GM23338 (cell line): Measurements from ENCODE around the gene SKP1. TPM values are rescaled to one million over a fixed set of nuclear protein-coding genes. Genes with fewer than 3 reads are reported as not detected.

ENCODE experiments used
- ATAC-seq: fragments of 200-7000 bp; cut with Tn5 transposase; 3 replicates; pipeline ENCODE4 v1.9.1; 2020
- DNase-seq: peaks from one replicate; pipeline ENCODE4 v3.0.0-alpha.2; 2015; ENCODE audit warnings: low spot score
- H2AFZ ChIP-seq: fragments of 200-600 bp; sonication (generic); 2 replicates; pipeline ENCODE4 v1.8.0; 2016; ENCODE audit warnings: antibody characterized with exemption, mild to moderate bottlenecking, moderate library complexity
- H3F3A ChIP-seq: fragments of 200-600 bp; sonication (generic); replicated peaks from 2 replicates; pipeline ENCODE4 v1.8.0; 2017; ENCODE audit warnings: antibody characterized with exemption, mixed run types, low read depth
- H3K27ac ChIP-seq: fragments of 200-600 bp; sonication (generic); 2 replicates; pipeline ENCODE4 v1.6.1; 2016; ENCODE audit warnings: low read depth
- H3K27me3 ChIP-seq: fragments of 200-600 bp; sonication (generic); 2 replicates; pipeline ENCODE4 v1.8.0; 2016; ENCODE audit warnings: mild to moderate bottlenecking, mixed run types, moderate library complexity; ENCODE audit not compliant: insufficient read depth
- H3K36me3 ChIP-seq: fragments of 200-600 bp; sonication (generic); 2 replicates; pipeline ENCODE4 v1.8.0; 2016; ENCODE audit warnings: mild to moderate bottlenecking; ENCODE audit not compliant: insufficient read depth
- H3K4me1 ChIP-seq: fragments of 200-600 bp; sonication (generic); 2 replicates; pipeline ENCODE4 v1.8.0; 2016; ENCODE audit warnings: mild to moderate bottlenecking, moderate library complexity; ENCODE audit not compliant: insufficient read depth
- H3K4me2 ChIP-seq: fragments of 200-600 bp; sonication (generic); 2 replicates; pipeline ENCODE4 v1.7.1; 2017; ENCODE audit warnings: mixed run types
- H3K4me3 ChIP-seq: fragments of 200-600 bp; sonication (generic); 2 replicates; pipeline ENCODE4 v1.6.1; 2016; ENCODE audit warnings: mixed run types
- H3K79me2 ChIP-seq: fragments of 200-600 bp; sonication (generic); replicated peaks from 2 replicates; pipeline ENCODE4 v1.8.0; 2017; ENCODE audit warnings: mild to moderate bottlenecking; ENCODE audit not compliant: insufficient read depth
- H3K9me2 ChIP-seq: fragments of 200-600 bp; sonication (generic); 2 replicates; pipeline ENCODE4 v1.8.0; 2017; ENCODE audit not compliant: insufficient read depth
- H4K20me1 ChIP-seq: fragments of 200-600 bp; sonication (generic); replicated peaks from 2 replicates; pipeline ENCODE4 v1.8.0; 2017; ENCODE audit warnings: mild to moderate bottlenecking; ENCODE audit not compliant: insufficient read depth
- H3K27ac Mint-ChIP-seq: 2 replicates; pipeline ENCODE4 v1.8.0; 2020; ENCODE audit warnings: inconsistent platforms, mild to moderate bottlenecking, moderate library complexity, mixed read lengths
- H3K27me3 Mint-ChIP-seq: 3 replicates; pipeline ENCODE4 v1.8.0; 2022; ENCODE audit warnings: low read depth, mild to moderate bottlenecking, moderate library complexity, mixed read lengths, inconsistent platforms; ENCODE audit not compliant: insufficient read depth, poor library complexity
- H3K36me3 Mint-ChIP-seq: 3 replicates; pipeline ENCODE4 v1.8.0; 2021; ENCODE audit warnings: low read depth, mild to moderate bottlenecking, inconsistent platforms, moderate library complexity, mixed read lengths
- H3K4me1 Mint-ChIP-seq: 3 replicates; pipeline ENCODE4 v1.8.0; 2020; ENCODE audit warnings: mild to moderate bottlenecking, inconsistent platforms, mixed read lengths
- H3K4me3 Mint-ChIP-seq: 3 replicates; pipeline ENCODE4 v1.8.0; 2021; ENCODE audit warnings: moderate library complexity, mild to moderate bottlenecking, inconsistent platforms, mixed read lengths
- H3K9me3 Mint-ChIP-seq: 3 replicates; pipeline ENCODE4 v1.8.0; 2020; ENCODE audit warnings: moderate library complexity, mild to moderate bottlenecking, inconsistent platforms, mixed read lengths
- CREB1 ChIP-seq: fragments of 250-450 bp; sonication (Bioruptor Pico); IDR thresholded peaks from 2 replicates; pipeline ENCODE4 v1.5.0; 2020; ENCODE audit warnings: low read depth, mild to moderate bottlenecking, moderate library complexity
- EZH2phosphoT487 ChIP-seq: fragments of 200-600 bp; sonication (generic); IDR thresholded peaks from one replicate; pipeline ENCODE4 v1.8.1; 2018; ENCODE audit warnings: antibody characterized with exemption; ENCODE audit not compliant: unreplicated experiment
- JUNB ChIP-seq: IDR thresholded peaks from one replicate; pipeline ENCODE4 v1.6.1; 2016; ENCODE audit warnings: antibody characterized with exemption; ENCODE audit not compliant: unreplicated experiment
- NANOG ChIP-seq: IDR thresholded peaks from 2 replicates; pipeline ENCODE4 v1.6.1; 2016; ENCODE audit warnings: antibody characterized with exemption, borderline replicate concordance
- STAT1 ChIP-seq: IDR thresholded peaks from one replicate; pipeline ENCODE4 v1.6.1; 2016; ENCODE audit warnings: antibody characterized with exemption; ENCODE audit not compliant: unreplicated experiment
- ZNF114 ChIP-seq: fragments of 250-450 bp; sonication (Bioruptor Pico); IDR thresholded peaks from 2 replicates; pipeline ENCODE4 v1.5.0; 2020; ENCODE audit warnings: mild to moderate bottlenecking, moderate library complexity
- ZNF331 ChIP-seq: fragments of 250-450 bp; sonication (Bioruptor Pico); IDR thresholded peaks from 2 replicates; pipeline ENCODE4 v1.5.0; 2020; ENCODE audit warnings: low read depth, mild to moderate bottlenecking, moderate library complexity
- polyA plus RNA-seq: library from polyadenylated mRNA; unstranded; fragments of >200 nt; fragmentation: Nextera tagmentation; extraction: Ambion mirVana; gene quantifications from 2 replicates; pipeline ENCODE4 v1.2.1, GENCODE V29; 2016
- total RNA-seq: library from RNA; depleted of rRNA; stranded (reverse); fragments of >200 nt; shearing (Covaris generic); gene quantifications from 2 replicates; pipeline ENCODE4 v1.2.3, GENCODE V29; 2014
- TF ChIP-seq, protein P1 (sequence below), 2 experiments: fragments of 200-600 bp in 1 of 2; sonication (generic) in 1 of 2; conservative IDR thresholded peaks; 2 replicates each; pipeline versions ENCODE4 v1.5.1 to v1.6.1; 2016 to 2017; ENCODE audit warnings: antibody characterized with exemption in 2 of 2, low read depth in 2 of 2, mild to moderate bottlenecking in 2 of 2, moderate library complexity in 1 of 2
- TF ChIP-seq, protein P2 (sequence below): IDR thresholded peaks from one replicate; pipeline ENCODE4 v1.6.1; 2018; ENCODE audit warnings: antibody characterized with exemption; ENCODE audit not compliant: unreplicated experiment
- TF ChIP-seq, protein P3 (sequence below): IDR thresholded peaks from 2 replicates; pipeline ENCODE4 v1.6.1; 2016; ENCODE audit warnings: antibody characterized with exemption

The SKP1 gene
- total and polyA plus RNA-seq, 2 experiments from 2014 or later, result 244 to 440 TPM

DNA sequence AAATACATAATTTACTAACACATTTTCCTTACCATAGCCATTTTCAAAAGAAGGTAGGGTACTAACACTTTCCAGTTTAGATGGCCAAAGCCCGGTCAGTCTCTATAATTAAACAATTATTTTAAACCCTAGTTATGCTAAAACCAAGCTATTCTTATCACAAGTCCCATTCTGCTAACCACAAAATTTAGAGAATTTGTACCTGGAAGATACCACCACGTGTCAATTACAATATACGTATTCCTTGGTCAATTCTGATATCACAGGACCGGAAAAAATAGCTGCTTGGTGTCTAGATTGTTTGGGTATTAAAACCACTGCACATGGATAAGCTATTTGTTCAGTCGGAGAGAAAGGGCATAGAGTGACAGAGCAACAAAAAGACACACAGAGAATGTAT lies 18.9 kb upstream of the SKP1 start:
- Histone ChIP-seq H3K4me1 (no peaks in the 10 kb centered on the region), H3F3A (0 out of 2 replicates have a peak, but pooled peaks cover 3% of the 10 kb centered on the region), H3K27ac (no peak overlapping the region), H3K4me3 (no peak overlapping the region), H3K27me3 (no peaks in the 10 kb centered on the region), H3K36me3 (peaks cover 44% of the 10 kb centered on the region), H2AFZ (no peak overlapping the region), H3K4me2 (no peak overlapping the region), H3K79me2 (peaks cover 11% of the 10 kb centered on the region), H3K9me2 (no peaks in the 10 kb centered on the region), H4K20me1 (peaks cover 7% of the 10 kb centered on the region; the same call in 1 of the 2 replicates)
- ATAC-seq (no peak), DNase-seq (no peak)
- no peak for TF ChIP-seq ZNF331 (CRISPR knock-in tag)
- no peak for TF ChIP-seq NANOG
- TF ChIP-seq STAT1, result no peak
- TF ChIP-seq, protein P1, sequence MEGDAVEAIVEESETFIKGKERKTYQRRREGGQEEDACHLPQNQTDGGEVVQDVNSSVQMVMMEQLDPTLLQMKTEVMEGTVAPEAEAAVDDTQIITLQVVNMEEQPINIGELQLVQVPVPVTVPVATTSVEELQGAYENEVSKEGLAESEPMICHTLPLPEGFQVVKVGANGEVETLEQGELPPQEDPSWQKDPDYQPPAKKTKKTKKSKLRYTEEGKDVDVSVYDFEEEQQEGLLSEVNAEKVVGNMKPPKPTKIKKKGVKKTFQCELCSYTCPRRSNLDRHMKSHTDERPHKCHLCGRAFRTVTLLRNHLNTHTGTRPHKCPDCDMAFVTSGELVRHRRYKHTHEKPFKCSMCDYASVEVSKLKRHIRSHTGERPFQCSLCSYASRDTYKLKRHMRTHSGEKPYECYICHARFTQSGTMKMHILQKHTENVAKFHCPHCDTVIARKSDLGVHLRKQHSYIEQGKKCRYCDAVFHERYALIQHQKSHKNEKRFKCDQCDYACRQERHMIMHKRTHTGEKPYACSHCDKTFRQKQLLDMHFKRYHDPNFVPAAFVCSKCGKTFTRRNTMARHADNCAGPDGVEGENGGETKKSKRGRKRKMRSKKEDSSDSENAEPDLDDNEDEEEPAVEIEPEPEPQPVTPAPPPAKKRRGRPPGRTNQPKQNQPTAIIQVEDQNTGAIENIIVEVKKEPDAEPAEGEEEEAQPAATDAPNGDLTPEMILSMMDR (conservative IDR thresholded peaks at IDR 0.05; ENCODE audit: low read depth in 2 of 2), result no peak
- TF ChIP-seq, protein P2, sequence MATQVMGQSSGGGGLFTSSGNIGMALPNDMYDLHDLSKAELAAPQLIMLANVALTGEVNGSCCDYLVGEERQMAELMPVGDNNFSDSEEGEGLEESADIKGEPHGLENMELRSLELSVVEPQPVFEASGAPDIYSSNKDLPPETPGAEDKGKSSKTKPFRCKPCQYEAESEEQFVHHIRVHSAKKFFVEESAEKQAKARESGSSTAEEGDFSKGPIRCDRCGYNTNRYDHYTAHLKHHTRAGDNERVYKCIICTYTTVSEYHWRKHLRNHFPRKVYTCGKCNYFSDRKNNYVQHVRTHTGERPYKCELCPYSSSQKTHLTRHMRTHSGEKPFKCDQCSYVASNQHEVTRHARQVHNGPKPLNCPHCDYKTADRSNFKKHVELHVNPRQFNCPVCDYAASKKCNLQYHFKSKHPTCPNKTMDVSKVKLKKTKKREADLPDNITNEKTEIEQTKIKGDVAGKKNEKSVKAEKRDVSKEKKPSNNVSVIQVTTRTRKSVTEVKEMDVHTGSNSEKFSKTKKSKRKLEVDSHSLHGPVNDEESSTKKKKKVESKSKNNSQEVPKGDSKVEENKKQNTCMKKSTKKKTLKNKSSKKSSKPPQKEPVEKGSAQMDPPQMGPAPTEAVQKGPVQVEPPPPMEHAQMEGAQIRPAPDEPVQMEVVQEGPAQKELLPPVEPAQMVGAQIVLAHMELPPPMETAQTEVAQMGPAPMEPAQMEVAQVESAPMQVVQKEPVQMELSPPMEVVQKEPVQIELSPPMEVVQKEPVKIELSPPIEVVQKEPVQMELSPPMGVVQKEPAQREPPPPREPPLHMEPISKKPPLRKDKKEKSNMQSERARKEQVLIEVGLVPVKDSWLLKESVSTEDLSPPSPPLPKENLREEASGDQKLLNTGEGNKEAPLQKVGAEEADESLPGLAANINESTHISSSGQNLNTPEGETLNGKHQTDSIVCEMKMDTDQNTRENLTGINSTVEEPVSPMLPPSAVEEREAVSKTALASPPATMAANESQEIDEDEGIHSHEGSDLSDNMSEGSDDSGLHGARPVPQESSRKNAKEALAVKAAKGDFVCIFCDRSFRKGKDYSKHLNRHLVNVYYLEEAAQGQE, result no peak
- TF ChIP-seq ZNF114 (CRISPR knock-in tag), result no peak
- TF ChIP-seq JUNB, result no peak
- no peak for TF ChIP-seq EZH2phosphoT487
- TF ChIP-seq, protein P3, sequence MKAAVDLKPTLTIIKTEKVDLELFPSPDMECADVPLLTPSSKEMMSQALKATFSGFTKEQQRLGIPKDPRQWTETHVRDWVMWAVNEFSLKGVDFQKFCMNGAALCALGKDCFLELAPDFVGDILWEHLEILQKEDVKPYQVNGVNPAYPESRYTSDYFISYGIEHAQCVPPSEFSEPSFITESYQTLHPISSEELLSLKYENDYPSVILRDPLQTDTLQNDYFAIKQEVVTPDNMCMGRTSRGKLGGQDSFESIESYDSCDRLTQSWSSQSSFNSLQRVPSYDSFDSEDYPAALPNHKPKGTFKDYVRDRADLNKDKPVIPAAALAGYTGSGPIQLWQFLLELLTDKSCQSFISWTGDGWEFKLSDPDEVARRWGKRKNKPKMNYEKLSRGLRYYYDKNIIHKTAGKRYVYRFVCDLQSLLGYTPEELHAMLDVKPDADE, result no peak
- TF ChIP-seq CREB1 (CRISPR knock-in tag), result no peak
- peaks cover 57% of the 10 kb centered on the region for H3K36me3 Mint-ChIP-seq
- no peak overlapping the region for H3K27ac Mint-ChIP-seq
- no peaks in the 10 kb centered on the region for H3K27me3 Mint-ChIP-seq
- no peaks in the 10 kb centered on the region for H3K9me3 Mint-ChIP-seq
- no peak overlapping the region for H3K4me3 Mint-ChIP-seq
- H3K4me1 Mint-ChIP-seq, result no peaks in the 10 kb centered on the region

DNA sequence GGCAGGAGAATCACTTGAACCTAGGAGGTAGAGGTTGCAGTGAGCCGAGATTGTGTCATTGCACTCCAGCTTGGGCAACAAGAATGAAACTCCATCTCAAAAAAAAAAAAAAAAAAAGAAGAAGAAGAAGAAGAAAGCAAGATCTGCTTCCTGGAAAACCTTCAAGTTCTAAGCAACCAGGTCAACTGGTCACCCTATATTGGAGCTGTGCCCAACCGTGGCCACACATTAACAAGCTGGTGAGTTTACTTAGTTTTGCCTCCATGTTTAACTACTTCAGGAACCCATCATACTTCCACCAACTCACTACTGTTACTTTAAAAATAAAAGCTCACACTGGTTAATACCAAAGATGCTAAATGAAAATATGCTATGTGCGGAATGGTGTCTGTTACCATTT lies 12.3 kb upstream of the SKP1 start:
- ATAC-seq, result no peak
- Mint-ChIP-seq H3K27me3 (peaks cover 7% of the 10 kb centered on the region), H3K36me3 (no peaks in the 10 kb centered on the region)

More for the DNA sequence above, 12.3 kb upstream of the SKP1 start:
- TF ChIP-seq EZH2phosphoT487, result no peak
- no peaks in the 10 kb centered on the region for H3K27me3 ChIP-seq
- no peak overlapping the region for H3K4me3 ChIP-seq
- no peak overlapping the region for H3K27ac ChIP-seq
- H3K36me3 ChIP-seq, result no peaks in the 10 kb centered on the region
- H3K4me1 ChIP-seq, result no peaks in the 10 kb centered on the region
- no peaks in the 10 kb centered on the region for H3K9me2 ChIP-seq
- Mint-ChIP-seq H3K9me3 (no peaks in the 10 kb centered on the region), H3K27ac (no peak overlapping the region), H3K4me3 (no peak overlapping the region), H3K4me1 (no peaks in the 10 kb centered on the region)
- H3K4me2 ChIP-seq, result no peak overlapping the region
- DNase-seq, result no peak
- H3F3A ChIP-seq, result no peaks in the 10 kb centered on the region
- H4K20me1 ChIP-seq, result peaks cover 7% of the 10 kb centered on the region
- H2AFZ ChIP-seq, result no peak overlapping the region
- H3K79me2 ChIP-seq, result no peaks in the 10 kb centered on the region
